Measurements from ENCODE around the gene DYNC1I1.
A peak's percentile ranks its signal among the peaks of the same experiment; 100 is the strongest.

The DYNC1I1 gene

DNA sequence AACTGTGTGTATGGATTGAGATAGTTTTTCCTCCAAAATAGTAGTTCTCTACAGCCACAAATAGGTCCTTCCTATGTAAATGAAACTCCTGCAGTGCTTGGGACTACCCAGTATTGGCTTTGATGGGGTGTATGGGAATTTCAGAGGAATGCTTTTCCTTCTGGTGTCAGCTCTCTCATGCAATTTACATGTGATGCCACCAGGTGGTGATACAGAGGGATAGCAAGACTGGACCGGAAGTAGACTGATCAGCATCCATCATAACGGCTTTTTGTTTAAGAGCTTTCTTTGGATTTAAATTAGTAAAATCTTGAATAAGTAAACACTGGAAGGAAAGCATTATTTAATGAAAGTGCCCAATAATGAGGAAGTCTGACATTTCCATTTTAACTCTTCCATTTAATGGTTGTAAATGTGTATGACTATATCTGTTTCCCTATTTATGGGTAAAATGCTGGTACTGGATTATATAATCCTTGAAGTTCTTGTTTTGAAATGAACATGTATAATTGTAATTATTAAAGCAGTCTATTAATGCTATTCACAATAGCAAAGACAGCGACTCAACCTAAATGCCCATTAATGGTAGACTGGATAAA, 22.7 kb downstream of the DYNC1I1 start:
- no peak for DNase-seq

DNA sequence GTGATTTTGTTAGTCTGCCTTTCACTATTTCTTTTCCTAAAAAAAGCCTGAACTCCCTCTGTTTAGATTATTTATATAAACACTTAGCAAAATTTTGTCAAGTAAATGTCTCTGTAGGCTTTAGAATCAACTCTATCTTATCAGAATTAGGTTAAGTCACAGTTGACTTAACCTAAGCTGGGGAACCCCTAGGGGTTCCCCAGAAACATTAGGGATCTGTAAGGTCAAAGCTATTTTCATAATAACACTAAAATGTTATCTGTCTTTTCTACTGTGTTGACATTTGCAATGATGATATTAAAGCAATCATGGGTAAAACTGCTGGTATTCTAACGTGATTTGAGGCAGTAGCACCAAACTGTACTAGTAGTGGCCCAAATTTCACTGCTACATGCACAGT, 24.3 kb downstream of the DYNC1I1 start:
- DNase-seq = no peak

DNA sequence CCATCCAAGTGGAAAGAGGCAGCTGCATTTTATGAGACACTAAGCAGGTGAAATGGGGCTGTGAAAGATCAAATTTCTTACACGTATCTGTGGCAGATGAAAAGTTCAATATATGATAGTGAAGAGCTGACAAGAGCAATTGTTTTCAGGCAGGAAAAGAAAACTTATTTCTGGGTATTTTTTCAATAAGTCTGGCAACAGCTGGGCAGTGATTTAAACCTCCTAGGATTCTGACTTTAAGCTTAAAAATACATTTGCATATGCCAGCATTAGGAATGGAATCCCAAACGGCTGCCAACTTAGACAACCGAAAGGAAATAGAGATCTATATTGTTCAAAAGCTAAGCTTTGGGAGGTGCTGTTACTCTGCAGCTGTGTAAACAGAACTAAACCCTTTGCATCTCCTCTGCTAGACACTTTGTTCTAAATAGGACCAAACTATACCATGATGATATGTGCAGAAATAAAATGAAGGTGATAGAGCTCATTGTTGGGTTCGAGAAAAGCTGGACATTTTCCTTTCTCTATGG, 26.1 kb downstream of the DYNC1I1 start:
- DNase-seq = no peak

DNA sequence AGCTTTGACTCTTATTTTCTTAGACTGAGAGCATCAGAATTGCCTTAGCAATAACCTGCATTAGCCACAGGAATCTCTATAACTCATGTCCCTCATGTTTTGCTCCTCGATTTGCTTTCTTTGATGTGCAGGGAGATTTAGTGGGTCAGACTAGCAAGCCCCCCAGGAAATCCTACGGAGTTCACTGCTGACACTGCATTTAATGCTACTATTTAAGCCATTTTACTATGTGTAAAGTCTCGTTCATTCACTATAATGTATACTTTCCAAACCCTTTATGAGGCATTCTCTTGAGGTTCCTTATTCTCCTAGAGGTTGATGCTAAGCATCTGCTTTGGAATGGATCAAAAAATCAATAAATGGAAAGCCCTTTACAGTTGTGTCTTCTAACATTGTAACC, 28.4 kb downstream of the DYNC1I1 start:
- no peak for DNase-seq

DNA sequence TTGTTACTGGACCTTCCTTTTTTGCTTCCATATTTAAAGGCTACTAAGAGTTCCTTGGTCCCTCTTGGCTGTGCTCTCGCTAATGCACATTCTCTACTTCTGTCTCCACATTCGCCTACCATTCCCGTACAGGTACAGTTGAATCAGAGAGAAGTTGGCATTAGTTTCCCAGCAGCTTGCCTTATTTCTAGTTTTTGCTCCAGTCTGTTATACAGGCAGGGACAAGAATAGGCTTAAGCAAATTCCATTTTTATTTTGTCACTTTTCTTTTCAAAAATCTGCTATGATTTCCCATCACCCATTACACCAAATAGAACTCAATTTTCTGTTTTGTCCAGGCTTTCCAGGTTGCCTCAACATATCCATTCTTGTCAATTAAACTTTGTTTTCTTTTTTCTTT, 29.9 kb downstream of the DYNC1I1 start:
- no peak for DNase-seq

DNA sequence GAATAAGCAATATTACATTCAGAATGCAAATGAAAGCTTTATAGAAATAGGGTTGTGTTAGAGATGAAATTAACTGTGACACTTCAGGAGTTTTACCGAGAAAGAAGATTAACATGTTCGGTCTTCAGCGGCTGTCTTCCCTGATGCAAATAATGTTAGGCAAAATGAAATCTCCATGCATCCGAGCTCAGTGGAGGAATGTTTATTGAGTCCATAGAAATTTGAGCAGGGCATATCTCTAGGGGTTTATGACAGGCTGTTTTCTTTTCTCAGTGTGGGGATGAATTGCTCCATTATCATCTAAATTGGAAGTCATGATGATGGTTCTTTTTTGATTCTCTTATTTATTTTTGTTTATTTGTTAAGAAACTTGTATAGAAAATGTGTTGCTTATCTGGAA, 31.7 kb downstream of the DYNC1I1 start:
- no peak for DNase-seq

DNA sequence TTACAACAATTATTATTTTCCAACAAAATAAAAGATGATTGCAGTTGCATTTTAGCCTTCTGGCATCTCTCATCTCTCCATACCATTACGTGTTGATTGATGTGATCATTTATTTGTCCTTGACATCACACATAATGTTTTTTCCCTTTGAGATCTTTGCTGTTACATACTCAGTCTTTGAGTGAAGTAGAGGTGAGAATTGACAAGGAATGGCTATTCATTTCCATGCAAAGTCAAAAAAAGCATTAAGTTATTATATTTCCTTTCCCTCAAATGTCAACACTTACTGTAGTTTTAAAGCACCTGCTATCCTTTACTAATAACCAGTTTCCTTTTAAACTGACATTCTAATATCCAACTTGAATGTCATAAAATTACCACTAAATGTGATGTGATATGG, 33.6 kb downstream of the DYNC1I1 start:
- no peak for DNase-seq

DNA sequence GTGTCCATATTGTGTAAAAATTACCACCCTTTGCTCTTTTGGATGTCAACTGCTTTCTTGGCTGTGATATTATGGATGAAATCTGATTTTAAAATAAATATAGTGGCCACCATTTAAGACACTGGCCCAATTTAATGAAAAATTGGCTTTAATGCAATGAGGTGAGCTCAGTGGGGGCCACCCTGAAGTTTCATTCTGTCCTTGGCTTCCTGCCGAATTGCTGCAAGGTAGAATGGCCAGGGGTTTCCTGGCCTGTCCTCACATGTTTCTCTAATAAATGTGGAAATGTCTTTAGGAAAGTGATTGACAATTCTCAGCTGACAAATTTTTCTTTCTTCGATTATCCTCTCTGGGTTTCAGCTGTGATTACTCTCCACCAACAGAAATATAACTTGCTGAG, 36.0 kb downstream of the DYNC1I1 start:
- DNase-seq = no peak

DNA sequence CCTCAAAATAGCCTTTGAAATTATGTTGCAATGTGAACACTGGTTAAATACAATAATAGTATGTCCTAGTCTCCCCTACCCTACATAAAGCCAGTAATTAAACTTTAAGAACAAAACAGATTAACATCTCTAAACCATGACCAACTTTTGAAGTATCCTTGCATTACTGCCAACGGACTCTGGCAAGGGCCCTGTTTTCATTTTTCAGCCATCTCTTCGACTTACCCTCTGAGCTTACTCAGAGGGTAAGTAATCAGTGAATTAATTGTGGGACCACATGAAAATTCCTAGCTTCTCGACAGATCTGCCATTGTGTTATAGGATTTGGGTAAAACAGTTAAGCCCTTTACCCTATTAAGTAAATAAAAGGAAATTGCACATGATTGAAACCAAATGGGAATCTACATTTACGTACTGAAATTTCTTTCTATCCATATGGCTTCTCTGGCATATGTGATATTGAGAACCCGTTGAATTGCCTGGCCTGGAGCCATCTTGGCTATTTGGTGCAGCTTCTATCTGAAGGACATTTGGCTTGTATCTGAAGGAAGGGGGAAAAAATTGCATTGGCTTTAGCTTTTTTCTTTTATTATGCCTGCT, 39.6 kb downstream of the DYNC1I1 start:
- peak; percentile 29 for DNase-seq

DNA sequence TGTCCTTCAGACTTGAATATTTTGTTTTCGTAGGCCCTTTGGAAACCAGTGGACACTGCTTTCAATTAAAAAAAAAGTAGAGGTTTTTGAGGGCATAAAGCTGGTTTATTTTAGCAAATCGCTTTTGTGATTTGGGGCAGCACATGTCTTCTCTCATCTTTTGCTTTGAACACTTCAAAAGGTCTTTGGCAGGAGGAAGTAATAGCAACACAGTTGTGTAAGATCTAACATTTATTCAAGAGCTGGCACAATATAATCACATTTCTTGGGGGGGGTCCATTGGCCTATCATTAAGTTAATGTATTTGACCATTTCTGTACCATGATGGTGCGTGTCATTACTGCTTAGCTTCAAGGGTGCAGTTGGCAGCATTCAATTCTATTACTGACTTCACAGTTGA, 42.4 kb downstream of the DYNC1I1 start:
- no peak for DNase-seq

DNA sequence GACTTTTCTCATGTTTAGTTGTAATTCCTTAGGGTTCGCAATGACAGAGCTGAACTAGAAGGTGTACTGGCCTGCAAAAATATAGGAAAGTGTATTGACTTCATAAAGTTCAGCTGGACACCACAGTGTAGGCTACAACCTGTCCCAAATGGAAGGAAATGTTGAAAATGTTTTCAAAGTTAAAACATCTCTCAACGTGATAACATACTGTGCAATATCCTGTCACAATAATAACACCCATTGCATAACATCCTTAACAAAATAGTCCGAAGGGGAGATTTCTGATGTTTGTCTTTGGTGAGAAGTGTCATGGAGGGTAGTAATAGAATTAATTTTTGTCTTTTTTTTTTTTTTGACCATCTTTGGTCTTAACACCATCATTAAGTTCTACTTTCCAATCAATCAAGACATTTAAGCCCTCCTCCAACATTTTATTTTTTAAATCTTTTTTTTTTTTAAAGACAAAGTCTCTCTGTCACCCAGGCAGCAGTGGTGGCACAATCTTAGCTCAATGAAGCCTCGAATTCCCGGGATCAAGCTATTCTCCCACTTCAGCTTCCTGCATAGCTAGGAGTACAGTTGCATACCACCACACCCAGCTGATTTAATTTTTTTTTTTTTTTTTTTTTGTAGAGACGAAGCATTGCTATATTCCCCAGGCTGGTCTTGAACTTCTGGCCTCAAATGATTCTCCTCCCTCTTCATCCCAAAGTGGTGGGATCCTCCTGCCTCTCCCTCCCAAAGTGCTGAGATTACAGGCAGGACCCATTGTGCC, 45.7 kb downstream of the DYNC1I1 start:
- DNase-seq = no peak

DNA sequence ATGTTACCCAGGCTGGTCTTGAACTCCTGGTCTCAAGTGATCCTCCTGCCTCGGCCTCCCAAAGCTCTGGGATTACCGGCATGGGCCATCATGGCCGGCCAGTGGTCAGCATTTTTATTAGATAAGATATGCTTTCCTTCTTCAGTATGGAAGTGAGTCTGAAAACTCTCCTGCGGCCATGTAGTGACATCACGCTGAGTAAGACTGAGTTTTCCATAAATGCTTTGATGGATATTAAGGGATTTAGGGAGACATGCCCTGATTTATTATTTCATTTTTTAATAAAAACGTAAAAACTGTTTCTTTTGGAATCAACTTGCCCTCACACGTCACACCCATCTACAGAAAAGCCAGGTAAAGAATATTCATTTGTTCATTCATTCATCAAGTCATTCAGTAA, 48.4 kb downstream of the DYNC1I1 start:
- DNase-seq = no peak

DNA sequence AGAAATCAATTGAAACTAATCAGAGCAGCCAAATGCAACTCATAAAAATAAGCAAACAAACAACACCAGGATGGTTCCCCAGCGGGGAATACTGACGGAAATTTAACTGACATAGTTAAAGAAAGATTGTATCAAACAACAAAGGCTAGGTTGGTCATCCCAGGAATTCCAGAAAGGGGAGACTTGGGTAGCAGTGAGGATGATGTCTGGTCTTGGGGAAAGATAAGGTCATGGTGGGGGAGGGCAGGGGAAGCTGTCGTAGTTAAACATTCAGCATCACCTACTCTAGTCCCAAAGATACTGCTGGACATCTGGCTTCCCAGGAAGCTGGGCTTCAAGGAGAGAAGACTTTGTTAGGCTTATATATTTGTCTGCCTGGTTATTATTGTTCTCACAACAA, 50.4 kb downstream of the DYNC1I1 start:
- DNase-seq = no peak

DNA sequence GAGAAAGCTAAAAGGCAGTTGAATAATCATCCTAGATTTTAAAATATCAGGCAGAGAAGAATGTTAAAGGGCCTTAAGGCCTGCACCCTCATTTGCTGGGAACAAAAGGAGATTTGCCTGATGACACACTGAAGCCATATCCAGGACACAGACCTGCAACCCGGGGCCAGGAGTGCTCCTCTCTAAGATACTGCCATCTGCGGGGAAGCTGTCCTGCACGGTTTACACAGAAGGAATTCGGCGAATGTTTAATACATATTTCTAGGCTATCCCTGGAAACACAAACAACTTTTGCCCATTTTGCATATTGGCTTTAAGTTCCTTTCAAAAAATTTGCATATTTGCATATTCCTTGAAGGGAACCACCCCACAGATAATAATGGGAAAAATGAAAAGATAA, 52.3 kb downstream of the DYNC1I1 start:
- no peak for DNase-seq

DNA sequence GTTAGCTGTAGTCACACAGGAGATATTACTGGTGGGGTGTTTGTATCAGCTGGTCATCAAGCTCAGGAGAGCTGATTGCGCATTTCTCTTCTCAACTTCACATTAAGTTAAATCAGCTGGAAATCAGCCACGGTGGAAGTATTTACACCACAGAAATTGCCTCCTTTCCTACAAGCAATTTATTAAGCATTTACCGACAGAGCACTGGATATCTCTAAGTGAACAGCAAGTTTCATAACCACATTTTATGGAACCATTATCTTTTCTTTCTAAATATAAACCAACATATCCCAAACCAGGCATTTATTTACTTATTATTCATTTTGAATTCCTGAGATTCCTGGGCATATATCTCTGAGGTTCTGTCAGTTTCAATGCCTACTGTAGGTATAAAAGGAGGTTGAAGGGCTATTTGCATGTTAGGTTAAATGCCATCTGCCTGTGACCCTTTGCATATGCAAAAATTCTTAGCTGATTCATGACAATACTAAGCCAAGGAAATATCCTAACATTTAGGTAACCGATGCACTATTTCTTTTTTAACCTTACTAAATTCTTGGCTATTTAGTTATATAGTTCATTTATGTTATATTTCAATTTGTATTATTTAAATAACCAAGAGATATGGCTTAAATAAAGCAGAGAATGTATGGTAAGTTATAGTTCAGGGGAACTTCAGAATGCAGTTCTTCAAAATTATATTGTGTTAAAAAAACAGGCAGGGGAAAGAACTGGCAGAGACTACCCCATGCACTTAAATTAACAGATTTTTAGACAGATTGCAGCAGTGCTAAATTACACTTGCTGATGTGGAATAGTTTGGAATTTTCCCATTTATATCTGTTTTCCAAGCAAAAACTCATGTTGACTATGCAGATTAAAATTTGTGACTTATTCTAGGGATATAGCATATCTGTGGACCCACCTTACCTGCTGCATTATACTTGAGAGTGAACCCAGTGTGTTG, 56.8 kb downstream of the DYNC1I1 start:
- DNase-seq = no peak

DNA sequence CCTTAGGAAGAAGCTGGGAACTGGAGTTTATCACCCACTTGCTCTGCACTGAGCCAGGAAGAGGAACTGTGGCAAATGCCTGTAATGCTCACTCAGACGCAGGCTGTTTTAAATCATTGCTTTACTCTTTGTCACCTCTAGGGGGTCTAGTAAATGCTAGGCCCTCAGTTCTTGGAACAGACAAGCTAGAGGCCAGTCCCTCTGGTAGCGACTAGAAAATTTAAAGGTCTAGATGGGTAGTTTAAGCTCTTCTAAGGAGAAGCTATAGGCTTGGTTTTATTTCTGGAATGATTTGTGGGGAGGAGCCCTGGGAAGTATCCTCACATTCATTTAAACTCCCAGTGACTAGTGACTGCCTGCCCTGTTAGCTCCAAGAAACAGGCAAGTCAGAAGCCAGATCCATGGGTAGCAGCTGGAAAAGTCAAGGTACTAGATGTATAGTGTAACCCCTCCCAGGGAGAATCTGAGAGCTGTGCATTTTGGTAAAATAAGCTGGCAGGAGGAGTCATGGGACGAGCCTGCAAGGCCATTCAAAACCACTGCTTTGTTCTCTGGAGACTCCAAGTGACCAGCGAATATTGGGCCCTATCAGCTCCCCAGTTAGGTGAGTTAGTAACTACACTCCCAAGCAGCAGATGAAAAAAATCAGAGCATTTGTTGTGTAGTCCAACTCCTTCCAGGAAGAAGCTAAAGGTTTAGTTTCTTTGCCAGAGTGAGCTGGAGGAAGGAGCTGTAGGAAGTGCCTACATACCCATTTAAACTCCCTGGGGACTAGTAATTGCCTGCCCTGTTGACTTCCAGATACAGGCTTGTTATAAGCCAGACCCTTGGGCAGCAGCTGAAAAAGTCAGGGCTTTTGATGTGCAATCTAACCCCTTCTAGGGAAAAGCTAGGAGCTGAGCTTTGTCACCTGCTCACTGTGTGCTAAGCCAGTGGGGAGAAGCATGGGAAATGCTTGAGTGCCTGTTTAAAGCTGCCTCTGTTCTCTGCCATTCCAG, 68.9 kb downstream of the DYNC1I1 start:
- no peak for DNase-seq

DNA sequence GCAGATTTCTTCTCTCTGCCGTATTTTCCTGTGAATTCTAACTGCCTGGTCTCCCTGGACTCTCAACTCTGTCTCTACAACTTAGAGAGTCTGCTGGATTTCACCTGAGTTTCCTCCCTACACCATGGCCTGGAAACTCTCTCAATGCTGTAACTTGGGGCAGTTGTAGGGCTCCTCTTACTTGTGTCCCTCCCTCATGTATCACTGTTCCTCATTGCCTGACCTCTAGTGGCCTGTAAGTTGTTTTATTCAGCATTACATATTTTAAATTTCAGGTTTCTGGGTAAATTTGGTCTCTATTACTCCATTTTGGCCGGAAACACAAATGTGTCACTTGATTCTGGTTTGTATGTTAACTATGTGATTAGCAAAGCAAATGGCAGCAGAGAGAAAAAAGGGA, 70.9 kb downstream of the DYNC1I1 start:
- DNase-seq = no peak

DNA sequence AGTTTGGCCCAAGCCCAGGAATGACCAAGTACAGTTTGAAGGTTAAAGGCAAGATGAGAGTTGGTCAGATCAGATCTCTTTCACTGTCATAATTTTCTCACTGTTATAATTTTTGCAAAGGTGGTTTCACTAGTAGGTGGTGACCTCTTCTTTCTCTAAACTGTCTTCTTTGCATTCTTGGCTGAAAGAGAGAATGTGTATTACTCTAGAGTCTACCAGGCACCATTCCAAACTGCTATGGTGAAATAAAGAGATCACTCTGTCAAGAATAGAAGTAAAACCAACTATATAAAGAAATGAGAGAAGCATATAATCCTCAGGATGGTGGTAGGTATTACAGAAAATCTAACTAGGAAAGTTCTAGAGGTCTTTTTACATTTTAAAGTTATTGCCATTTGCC, 72.7 kb downstream of the DYNC1I1 start:
- no peak for DNase-seq

DNA sequence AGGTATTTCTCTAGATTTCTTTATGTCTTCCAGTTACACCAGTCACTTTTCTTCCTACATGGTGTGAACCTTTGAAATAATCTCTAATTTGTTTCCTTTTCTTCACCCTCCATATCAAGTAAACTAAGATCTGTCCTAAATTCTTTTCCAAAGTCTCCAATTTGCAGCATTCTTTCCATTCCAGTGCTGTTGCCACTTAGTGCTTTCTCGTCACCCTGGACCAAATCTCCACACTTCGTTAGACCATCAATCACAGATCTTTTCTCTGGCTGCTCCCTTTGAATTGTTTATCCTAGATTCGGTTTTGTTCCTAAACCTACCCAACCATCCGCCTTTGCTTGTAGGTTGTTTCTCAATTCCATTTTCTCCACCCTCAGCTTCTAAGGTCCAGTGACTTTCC, 74.7 kb downstream of the DYNC1I1 start:
- no peak for DNase-seq

DNA sequence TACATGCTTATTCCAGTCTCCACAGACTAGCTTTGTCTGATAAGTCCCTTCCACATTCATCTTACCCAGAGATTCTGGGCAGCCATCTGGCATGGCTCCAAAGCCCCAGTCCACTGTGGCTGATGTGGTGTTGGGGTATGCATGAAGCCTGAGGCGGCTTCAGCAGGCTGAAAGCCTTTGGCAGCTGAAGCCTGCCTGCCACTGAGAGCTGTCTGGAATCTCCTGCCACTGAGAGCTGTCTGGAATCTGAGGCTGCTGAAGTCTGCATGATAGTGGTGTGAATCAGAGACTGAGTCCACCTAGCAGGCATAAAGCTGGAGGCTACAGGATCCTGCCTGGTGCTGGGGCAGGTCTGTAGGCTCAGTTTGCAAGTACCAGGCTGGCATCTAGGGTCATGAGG, 87.1 kb downstream of the DYNC1I1 start:
- DNase-seq = no peak

DNA sequence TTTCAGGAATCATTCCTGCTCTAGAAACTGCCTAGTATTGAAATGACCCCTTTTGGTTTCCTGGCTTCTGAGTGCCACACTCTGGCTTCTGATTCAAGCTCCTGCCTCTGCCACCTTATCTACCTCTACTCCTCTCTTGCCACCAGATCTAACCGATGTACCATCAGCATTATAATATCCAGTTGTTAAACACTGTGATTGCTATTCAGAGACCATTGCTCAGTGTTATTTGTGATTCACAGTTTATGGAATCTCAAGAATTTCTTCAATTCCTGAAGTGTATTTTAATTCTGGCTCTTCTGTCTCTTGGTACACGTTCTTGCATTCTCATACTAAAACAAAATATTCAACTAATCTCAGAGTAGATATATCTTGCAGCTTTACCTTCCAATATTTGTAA, 88.7 kb downstream of the DYNC1I1 start:
- no peak for DNase-seq

DNA sequence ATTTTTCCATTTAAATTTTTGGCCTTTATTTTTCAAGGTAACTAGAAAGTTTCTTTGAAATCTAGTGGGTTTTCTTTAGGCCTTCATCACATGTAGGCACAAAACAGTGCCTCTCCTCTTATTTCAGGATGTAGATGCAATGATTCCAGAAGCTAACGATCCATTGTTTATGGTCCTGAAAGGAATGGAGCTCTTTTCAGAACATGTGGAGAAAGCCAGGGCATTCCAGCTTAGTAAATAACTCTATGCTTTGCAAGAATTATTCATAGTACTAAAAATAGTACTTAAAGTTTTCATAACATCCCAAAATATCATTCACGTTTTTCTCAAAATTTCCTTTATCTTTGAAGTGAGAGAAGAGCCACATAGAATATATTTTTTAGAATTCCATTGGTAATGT, 91.3 kb downstream of the DYNC1I1 start:
- no peak for DNase-seq

Data from NCI-H2171 (cell line).